ENCODE measurements around the gene CHCHD6.

The CHCHD6 gene

GRCh38 chr3:126743350-126743749, 39.3 kb downstream of the CHCHD6 start:
- DNase-seq (ENCODE audit: low read depth), result no peak

DNA sequence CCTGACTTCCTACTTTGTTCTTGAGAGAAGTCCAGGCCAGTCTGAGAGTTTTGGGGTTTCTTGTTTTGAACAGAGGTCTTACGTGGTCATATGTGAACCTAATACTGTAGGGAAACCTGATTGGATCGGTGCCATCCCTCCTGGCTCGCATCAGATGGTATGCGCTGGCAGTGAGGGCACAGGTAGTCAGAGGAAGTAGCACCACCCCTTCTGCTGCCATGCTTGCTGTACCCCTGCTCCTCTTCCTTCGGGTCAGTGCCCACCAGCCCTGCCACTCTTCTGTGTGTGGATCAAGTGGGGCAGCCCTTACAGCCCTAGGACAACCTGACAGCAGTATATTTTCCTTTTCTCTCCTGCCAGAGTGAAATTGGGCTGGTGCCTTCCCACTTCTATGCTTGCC, 39.7 kb downstream of the CHCHD6 start:
- DNase-seq (ENCODE audit: low read depth), result no peak

GRCh38 chr3:126745760-126746394, 41.8 kb downstream of the CHCHD6 start:
- no peak for DNase-seq (ENCODE audit: low read depth)

- no peak for DNase-seq (ENCODE audit: low read depth)
Measured at GRCh38 chr3:126746395-126747177, 42.5 kb downstream of the CHCHD6 start.

DNA sequence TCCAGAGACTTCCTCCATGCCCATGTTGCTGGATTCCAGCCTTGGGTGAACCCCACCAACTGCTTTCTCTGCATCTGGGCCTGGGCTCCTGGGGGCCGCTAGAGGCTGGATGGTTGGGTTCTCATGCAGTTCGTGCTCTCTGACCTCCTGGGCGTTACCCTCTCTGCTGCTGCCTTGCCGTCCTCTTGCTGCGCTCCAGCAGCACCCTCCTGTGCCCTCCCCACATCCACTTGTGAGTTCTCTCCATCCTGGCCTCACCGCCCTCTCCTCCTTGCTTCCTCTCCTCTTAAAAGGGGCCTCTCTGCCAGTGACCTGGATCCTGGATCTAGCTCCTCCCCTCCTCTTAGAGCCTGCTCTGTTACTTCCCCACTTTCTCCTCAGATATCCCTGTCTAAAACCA, 43.7 kb downstream of the CHCHD6 start:
- DNase-seq (ENCODE audit: low read depth), result no peak

- no peak for DNase-seq (ENCODE audit: low read depth)
Measured at GRCh38 chr3:126748701-126749546, 44.9 kb downstream of the CHCHD6 start.

- DNase-seq (ENCODE audit: low read depth), result no peak
Measured at GRCh38 chr3:126749547-126749875, 45.5 kb downstream of the CHCHD6 start.

- no peak for DNase-seq (ENCODE audit: low read depth)
Measured at GRCh38 chr3:126749931-126750755, 46.1 kb downstream of the CHCHD6 start.

GRCh38 chr3:126750756-126751121, 46.7 kb downstream of the CHCHD6 start:
- DNase-seq (ENCODE audit: low read depth), result no peak

- no peak for DNase-seq (ENCODE audit: low read depth)
Measured at GRCh38 chr3:126751611-126752302, 47.7 kb downstream of the CHCHD6 start.

GRCh38 chr3:126752303-126753190, 48.5 kb downstream of the CHCHD6 start:
- no peak for DNase-seq (ENCODE audit: low read depth)

DNA sequence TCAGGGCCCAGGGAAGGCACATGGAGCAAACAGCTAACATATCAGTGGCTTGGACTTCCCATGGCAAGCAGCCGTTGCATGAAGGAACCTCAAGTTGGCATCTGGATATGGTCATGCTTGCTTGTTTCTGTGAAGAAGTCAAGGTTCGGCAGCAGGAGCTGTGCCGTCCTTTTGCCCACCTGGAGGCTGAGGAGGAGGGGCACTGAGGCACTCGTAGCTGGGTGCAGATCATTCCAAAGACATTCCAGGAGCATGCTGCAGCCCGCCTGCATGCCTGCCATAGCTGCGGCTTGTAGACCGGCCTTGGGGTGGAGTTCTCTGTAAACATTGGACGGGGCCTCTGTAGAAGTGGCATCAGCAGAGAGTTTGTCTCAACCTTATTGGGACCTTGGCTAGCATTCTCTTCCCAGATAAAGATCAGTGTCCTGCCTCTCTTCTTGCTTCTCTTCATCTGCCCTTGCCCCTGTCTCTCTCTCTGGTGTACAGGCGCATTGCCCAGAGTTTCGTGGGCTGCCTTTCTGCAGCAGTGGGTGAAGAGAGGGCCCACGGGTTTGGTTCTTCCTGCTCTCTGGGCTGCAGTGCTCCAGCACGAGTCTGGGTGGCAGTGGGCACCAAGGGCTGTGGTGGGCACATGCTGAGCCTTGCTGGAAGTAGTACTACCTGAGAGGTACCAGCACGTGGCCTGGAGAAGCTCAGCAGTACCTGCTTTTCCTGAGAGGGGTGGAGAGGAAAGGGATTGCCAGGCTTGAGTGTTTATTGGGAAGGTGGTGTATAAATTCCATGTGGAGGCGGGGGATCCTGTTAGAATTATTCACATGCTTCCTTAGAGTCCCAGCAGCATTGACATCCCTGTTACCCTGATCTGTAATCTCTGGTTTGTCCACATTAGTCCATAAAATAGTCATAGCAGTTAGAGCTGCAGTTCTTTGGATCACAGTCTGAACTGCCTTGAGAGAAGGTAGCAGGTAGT, 49.4 kb downstream of the CHCHD6 start:
- DNase-seq (ENCODE audit: low read depth), result no peak

DNA sequence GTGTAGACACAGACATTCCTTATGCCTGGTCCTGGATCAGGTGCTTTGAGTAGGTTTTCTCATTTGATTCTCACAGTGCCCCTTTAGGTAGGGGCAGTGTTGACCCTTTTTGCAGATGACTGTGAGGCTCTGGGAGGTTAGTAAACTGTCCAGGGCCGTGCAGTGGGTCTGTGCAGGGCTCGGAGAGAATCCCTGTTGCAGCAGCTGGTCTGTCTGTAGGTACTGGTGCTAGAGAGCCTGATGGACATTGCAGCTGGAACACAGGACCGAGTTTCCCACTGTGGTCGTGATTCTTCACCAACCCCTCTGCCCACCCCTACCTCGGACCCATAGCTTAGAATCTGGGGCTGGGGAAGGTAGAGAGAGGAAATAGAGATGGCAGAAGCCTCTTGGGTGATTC, 51.8 kb downstream of the CHCHD6 start:
- no peak for DNase-seq (ENCODE audit: low read depth)

DNA sequence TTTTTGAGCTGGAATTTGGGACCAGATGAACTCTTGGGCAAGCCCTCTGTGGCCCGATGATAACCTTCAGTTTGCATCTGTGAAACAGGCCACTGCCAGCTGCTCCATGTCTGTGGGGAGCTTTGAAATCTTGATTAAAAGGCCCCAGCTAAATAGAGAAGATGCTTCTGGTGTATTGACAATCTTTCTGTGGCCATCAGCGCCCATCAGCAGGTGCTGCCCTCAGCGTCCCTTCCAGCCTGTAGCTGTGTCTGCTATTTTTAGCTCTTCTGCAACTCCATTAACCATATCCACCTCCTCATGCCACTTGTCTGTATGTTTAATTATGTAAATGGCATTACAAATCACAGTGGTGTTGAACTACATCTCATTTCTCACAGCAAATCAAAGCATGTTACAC, 54.0 kb downstream of the CHCHD6 start:
- no peak for DNase-seq (ENCODE audit: low read depth)

- DNase-seq (ENCODE audit: low read depth), result no peak
Measured at GRCh38 chr3:126758882-126759281, 54.8 kb downstream of the CHCHD6 start.

DNA sequence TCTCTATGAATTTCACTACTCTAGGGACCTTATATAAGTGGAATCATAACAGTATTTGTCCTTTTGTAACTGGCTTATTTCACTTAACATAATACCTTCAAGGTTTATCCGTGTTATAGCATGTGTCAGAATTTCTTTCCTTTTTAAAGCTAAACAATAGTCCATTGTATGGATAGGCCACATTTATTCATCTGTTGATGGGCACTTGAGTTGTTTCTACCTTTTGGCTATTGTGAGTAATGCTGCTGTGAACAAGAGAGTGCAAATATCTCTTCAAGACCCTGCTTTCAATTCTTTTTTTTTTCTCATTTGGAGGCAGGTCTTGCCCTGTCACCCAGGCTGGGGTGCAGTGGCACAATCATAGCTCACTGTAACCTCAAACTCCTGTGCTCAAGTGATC, 56.5 kb downstream of the CHCHD6 start:
- no peak for DNase-seq (ENCODE audit: low read depth)

DNA sequence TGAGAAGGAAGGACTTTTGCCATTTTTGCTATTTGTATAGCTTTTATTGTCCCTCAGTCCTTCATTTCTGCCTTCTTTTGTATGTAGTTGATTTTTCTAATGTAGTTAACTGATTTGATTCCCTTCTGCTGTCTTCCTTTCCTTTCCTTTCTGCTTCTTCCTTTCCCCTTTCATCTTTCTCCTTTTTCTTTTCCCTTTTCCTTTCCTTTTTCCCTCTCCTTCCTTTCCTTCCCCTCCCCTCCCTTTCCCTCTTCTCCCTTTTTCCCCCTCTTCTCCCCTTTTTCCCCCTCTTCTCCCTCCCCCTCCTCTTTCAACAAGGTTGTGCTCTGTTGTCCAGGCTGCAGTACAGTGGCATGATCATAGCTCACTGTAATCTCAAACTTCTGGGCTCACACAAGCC, 59.0 kb downstream of the CHCHD6 start:
- DNase-seq (ENCODE audit: low read depth), result no peak

GRCh38 chr3:126765187-126766069, 61.4 kb downstream of the CHCHD6 start:
- DNase-seq (ENCODE audit: low read depth), result no peak
